H9 (cell line): Measurements from ENCODE around the gene ARID1B. TPM values are rescaled to one million over a fixed set of nuclear protein-coding genes. Genes with fewer than 3 reads are reported as not detected.

Experiments
- DNase-seq: peaks from one replicate; pipeline ENCODE4 v3.0.0-alpha.2; 2017
- H2AFZ ChIP-seq: one replicate; pipeline ENCODE4 v1.6.1; 2013; ENCODE audit warnings: mild to moderate bottlenecking, low read length, control low read depth, moderate library complexity
- H2AK5ac ChIP-seq: 2 replicates; pipeline ENCODE4 v1.6.1; 2013; ENCODE audit warnings: low read length, control low read depth, mixed read lengths; ENCODE audit not compliant: insufficient read length
- H2BK120ac ChIP-seq: one replicate; pipeline ENCODE4 v1.6.1; 2013; ENCODE audit warnings: low read depth, mild to moderate bottlenecking, low read length, control low read depth, inconsistent platforms; ENCODE audit not compliant: poor library complexity, severe bottlenecking
- H2BK12ac ChIP-seq: 2 replicates; pipeline ENCODE4 v1.6.1; 2013; ENCODE audit warnings: low read length, control low read depth, mixed read lengths, low read depth; ENCODE audit not compliant: insufficient read length
- H2BK15ac ChIP-seq: 2 replicates; pipeline ENCODE4 v1.6.1; 2013; ENCODE audit warnings: low read depth, low read length, control low read depth
- H2BK20ac ChIP-seq: one replicate; pipeline ENCODE4 v1.6.1; 2013; ENCODE audit warnings: low read depth, mild to moderate bottlenecking, low read length, control low read depth, inconsistent platforms; ENCODE audit not compliant: poor library complexity, severe bottlenecking
- H2BK5ac ChIP-seq: 2 replicates; pipeline ENCODE4 v1.6.1; 2013; ENCODE audit warnings: low read length, control low read depth, mixed read lengths; ENCODE audit not compliant: insufficient read length
- H3K14ac ChIP-seq: 2 replicates; pipeline ENCODE4 v1.6.1; 2013; ENCODE audit warnings: low read length, control low read depth; ENCODE audit not compliant: insufficient read depth
- H3K18ac ChIP-seq: 2 replicates; pipeline ENCODE4 v1.6.1; 2013; ENCODE audit warnings: low read depth, mild to moderate bottlenecking, mixed read lengths, low read length, control low read depth; ENCODE audit not compliant: insufficient read length
- H3K23ac ChIP-seq: 2 replicates; pipeline ENCODE4 v1.6.1; 2013; ENCODE audit warnings: low read length, control low read depth, mixed read lengths, low read depth; ENCODE audit not compliant: insufficient read length
- H3K23me2 ChIP-seq: 2 replicates; pipeline ENCODE4 v1.6.1; 2013; ENCODE audit warnings: low read depth, mild to moderate bottlenecking, mixed read lengths, low read length, control low read depth; ENCODE audit not compliant: insufficient read length, poor library complexity, severe bottlenecking
- H3K27ac ChIP-seq: 2 replicates; pipeline ENCODE4 v1.5.1; 2013; ENCODE audit warnings: low read length, control low read depth, mixed read lengths, low read depth; ENCODE audit not compliant: insufficient read length
- H3K27me3 ChIP-seq: 2 replicates; pipeline ENCODE4 v1.6.1; 2013; ENCODE audit warnings: low read length, control low read depth, inconsistent platforms; ENCODE audit not compliant: insufficient read depth
- H3K4ac ChIP-seq: 2 replicates; pipeline ENCODE4 v1.6.1; 2013; ENCODE audit warnings: low read depth, mild to moderate bottlenecking, control low read depth, inconsistent platforms, low read length, moderate library complexity
- H3K4me1 ChIP-seq: 2 replicates; pipeline ENCODE4 v1.6.1; 2013; ENCODE audit warnings: low read length, control low read depth, inconsistent platforms; ENCODE audit not compliant: insufficient read depth
- H3K4me2 ChIP-seq: 2 replicates; pipeline ENCODE4 v1.6.1; 2013; ENCODE audit warnings: low read length, control low read depth, mixed read lengths; ENCODE audit not compliant: insufficient read length, insufficient read depth
- H3K56ac ChIP-seq: 2 replicates; pipeline ENCODE4 v1.6.1; 2013; ENCODE audit warnings: low read depth, mild to moderate bottlenecking, mixed read lengths, low read length, control low read depth; ENCODE audit not compliant: insufficient read length
- H3K79me1 ChIP-seq: 2 replicates; pipeline ENCODE4 v1.6.1; 2013; ENCODE audit warnings: low read depth, mild to moderate bottlenecking, moderate library complexity, low read length, control low read depth, inconsistent platforms; ENCODE audit not compliant: insufficient read depth, poor library complexity, severe bottlenecking
- H3K79me2 ChIP-seq: 2 replicates; pipeline ENCODE4 v1.6.1; 2013; ENCODE audit warnings: low read length, control low read depth, inconsistent platforms; ENCODE audit not compliant: insufficient read depth
- H3K9ac ChIP-seq: 2 replicates; pipeline ENCODE4 v1.6.1; 2013; ENCODE audit warnings: low read length, control low read depth, mixed read lengths; ENCODE audit not compliant: insufficient read length; ENCODE audit errors: extremely low read depth
- H3K9me3 ChIP-seq: one replicate; pipeline ENCODE4 v1.6.1; 2013; ENCODE audit warnings: low read depth, low read length, inconsistent platforms; ENCODE audit not compliant: control insufficient read depth
- H3T11ph ChIP-seq: one replicate; pipeline ENCODE4 v1.6.1; 2013; ENCODE audit warnings: mild to moderate bottlenecking, low read length, control low read depth, inconsistent platforms
- H4K20me1 ChIP-seq: one replicate; pipeline ENCODE4 v1.6.1; 2013; ENCODE audit not compliant: control insufficient read depth, insufficient read length, insufficient read depth
- H4K5ac ChIP-seq: 2 replicates; pipeline ENCODE4 v1.6.1; 2013; ENCODE audit warnings: low read depth, mild to moderate bottlenecking, mixed read lengths, low read length, control low read depth; ENCODE audit not compliant: insufficient read length
- H4K8ac ChIP-seq: replicated peaks from 2 replicates; pipeline ENCODE4 v1.6.1; 2013; ENCODE audit warnings: low read length, control low read depth, mixed read lengths, low read depth; ENCODE audit not compliant: insufficient read length
- H4K91ac ChIP-seq: 2 replicates; pipeline ENCODE4 v1.6.1; 2013; ENCODE audit warnings: low read depth, mild to moderate bottlenecking, moderate library complexity, mixed read lengths, low read length, control low read depth; ENCODE audit not compliant: insufficient read length
- H3K27ac Mint-ChIP-seq, 3 experiments: 2 replicates in 2 of 3; 3 replicates in 1 of 3; pipeline ENCODE4 v1.8.0; 2020 to 2021; ENCODE audit warnings: mixed read lengths in 3 of 3, mild to moderate bottlenecking in 1 of 3, moderate library complexity in 1 of 3
- H3K27me3 Mint-ChIP-seq: 2 replicates; pipeline ENCODE4 v1.8.0; 2021; ENCODE audit warnings: low read depth, mild to moderate bottlenecking, moderate library complexity, mixed read lengths
- H3K36me3 Mint-ChIP-seq, 3 experiments: 2 replicates in 2 of 3; 3 replicates in 1 of 3; pipeline ENCODE4 v1.8.0; 2020 to 2021; ENCODE audit warnings: low read depth in 3 of 3, mixed read lengths in 3 of 3; ENCODE audit not compliant: insufficient read depth in 1 of 3
- H3K4me1 Mint-ChIP-seq, 2 experiments: 2 replicates each; pipeline ENCODE4 v1.8.0; 2020; ENCODE audit warnings: mixed read lengths in 2 of 2
- H3K4me3 Mint-ChIP-seq, 2 experiments: 2 replicates in 1 of 2; 3 replicates in 1 of 2; pipeline ENCODE4 v1.8.0; 2020 to 2021; ENCODE audit warnings: mild to moderate bottlenecking in 2 of 2, mixed read lengths in 2 of 2, moderate library complexity in 1 of 2
- H3K9me3 Mint-ChIP-seq, 2 experiments: 2 replicates in 1 of 2; 3 replicates in 1 of 2; pipeline ENCODE4 v1.8.0; 2020; ENCODE audit warnings: mild to moderate bottlenecking in 2 of 2, mixed read lengths in 2 of 2, moderate library complexity in 1 of 2
- total RNA-seq: library from RNA; stranded (reverse); gene quantifications from 2 replicates; pipeline ENCODE4 v1.2.1, GENCODE V29; 2021
- TF ChIP-seq, protein P1 (sequence below): fragments of 200-600 bp; sonication (generic); conservative IDR thresholded peaks from 3 replicates; pipeline ENCODE4 v1.8.0; 2021; ENCODE audit warnings: antibody characterized with exemption, mild to moderate bottlenecking

The ARID1B gene
- total RNA-seq, 1 experiment from 2014 or later, result 88.2 TPM

DNA sequence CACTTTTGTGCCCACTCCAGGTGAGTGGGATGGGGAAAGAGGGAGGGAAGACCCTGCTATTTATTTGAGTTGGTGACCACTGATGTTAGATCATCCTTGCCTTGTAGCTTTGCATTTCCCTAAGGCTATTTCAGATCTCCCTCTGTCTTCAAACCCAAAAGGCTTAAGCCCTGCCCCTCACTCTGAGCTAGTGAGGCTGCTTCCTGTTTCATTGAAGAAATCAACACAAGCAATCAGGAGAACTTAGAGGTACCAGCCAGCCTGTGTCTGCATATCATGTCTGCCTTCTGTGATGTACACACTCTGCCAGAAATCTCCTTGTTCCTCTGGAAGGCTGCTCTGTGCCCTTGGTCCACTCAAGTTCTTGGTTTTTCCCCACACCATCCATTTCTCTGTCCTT lies 135.3 kb downstream of the ARID1B start:
- Histone ChIP-seq H3K4me2 (no peak overlapping the region), H4K5ac (no peak overlapping the region), H3K79me1 (peaks cover 4% of the 10 kb centered on the region), H3K9me3 (no peaks in the 10 kb centered on the region), H2BK20ac (no peak overlapping the region), H3K79me2 (peaks cover 2% of the 10 kb centered on the region; the same call in 1 of the 2 replicates), H3K23ac (no peak overlapping the region), H3T11ph (no peak overlapping the region), H2BK12ac (no peak overlapping the region), H3K18ac (no peak overlapping the region), H2AK5ac (no peak overlapping the region), H2BK120ac (no peak overlapping the region), H4K8ac (no peak overlapping the region), H2AFZ (no peak overlapping the region), H3K56ac (peak overlapping the region; percentile 21), H3K23me2 (no peaks in the 10 kb centered on the region), H3K14ac (no peak overlapping the region), H3K4ac (no peak overlapping the region), H3K27ac (no peak overlapping the region), H3K27me3 (no peaks in the 10 kb centered on the region), H3K9ac (no peak overlapping the region), H2BK15ac (no peak overlapping the region), H4K20me1 (no peaks in the 10 kb centered on the region), H2BK5ac (peak overlapping the region; percentile 47), H4K91ac (no peak overlapping the region), H3K4me1 (peaks cover 4% of the 10 kb centered on the region; the same call in 1 of the 2 replicates)
- Mint-ChIP-seq H3K27me3 (no peaks in the 10 kb centered on the region), H3K4me3 (no peak overlapping the region), H3K36me3 (peaks cover 0 to 10% (median 5%) of the 10 kb centered on the region in 3 experiments; a peak in 5 of 7 replicates), H3K27ac (peak overlapping the region; percentile 1 to 74 (median 37); a peak in 4 of 7 replicates), H3K9me3 (no peaks in the 10 kb centered on the region), H3K4me1 (peaks cover 35 to 39% of the 10 kb centered on the region in 2 experiments)
- TF ChIP-seq, protein P1, sequence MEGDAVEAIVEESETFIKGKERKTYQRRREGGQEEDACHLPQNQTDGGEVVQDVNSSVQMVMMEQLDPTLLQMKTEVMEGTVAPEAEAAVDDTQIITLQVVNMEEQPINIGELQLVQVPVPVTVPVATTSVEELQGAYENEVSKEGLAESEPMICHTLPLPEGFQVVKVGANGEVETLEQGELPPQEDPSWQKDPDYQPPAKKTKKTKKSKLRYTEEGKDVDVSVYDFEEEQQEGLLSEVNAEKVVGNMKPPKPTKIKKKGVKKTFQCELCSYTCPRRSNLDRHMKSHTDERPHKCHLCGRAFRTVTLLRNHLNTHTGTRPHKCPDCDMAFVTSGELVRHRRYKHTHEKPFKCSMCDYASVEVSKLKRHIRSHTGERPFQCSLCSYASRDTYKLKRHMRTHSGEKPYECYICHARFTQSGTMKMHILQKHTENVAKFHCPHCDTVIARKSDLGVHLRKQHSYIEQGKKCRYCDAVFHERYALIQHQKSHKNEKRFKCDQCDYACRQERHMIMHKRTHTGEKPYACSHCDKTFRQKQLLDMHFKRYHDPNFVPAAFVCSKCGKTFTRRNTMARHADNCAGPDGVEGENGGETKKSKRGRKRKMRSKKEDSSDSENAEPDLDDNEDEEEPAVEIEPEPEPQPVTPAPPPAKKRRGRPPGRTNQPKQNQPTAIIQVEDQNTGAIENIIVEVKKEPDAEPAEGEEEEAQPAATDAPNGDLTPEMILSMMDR, result no peak
- no peak for DNase-seq
